Activated CD8-positive, alpha-beta memory T cell treated with anti-CD3 and anti-CD28 coated beads for 36 hours (primary cell): ENCODE data around the gene TESK2. TPM values are rescaled to one million over a fixed set of nuclear protein-coding genes. Genes with fewer than 3 reads are reported as not detected.
"Not testable (repeated sequence)": the region's sequence is repeated elsewhere in the genome, so short reads cannot be mapped to it uniquely, and the experiment has no call there.

ENCODE experiments used
- CTCF ChIA-PET: fragments of 350-600 bp; sonication (Branson Sonifier 250); formaldehyde crosslinking; loops from one replicate; lab custom pipeline; 2021; ENCODE audit warnings: antibody characterized with exemption; lab: Charles Lee
- POLR2A ChIA-PET: fragments of 350-600 bp; sonication (Branson Sonifier 250); formaldehyde crosslinking; loops from one replicate; lab custom pipeline; 2021; ENCODE audit warnings: antibody characterized with exemption; lab: Charles Lee
- total RNA-seq, 2 experiments: library from RNA; stranded (reverse); gene quantifications; one replicate each; pipeline ENCODE4 v1.2.3, GENCODE V29; 2021

TESK2 gene
- total RNA-seq, 2 experiments from 2014 or later = 2.5 to 2.9 TPM

DNA sequence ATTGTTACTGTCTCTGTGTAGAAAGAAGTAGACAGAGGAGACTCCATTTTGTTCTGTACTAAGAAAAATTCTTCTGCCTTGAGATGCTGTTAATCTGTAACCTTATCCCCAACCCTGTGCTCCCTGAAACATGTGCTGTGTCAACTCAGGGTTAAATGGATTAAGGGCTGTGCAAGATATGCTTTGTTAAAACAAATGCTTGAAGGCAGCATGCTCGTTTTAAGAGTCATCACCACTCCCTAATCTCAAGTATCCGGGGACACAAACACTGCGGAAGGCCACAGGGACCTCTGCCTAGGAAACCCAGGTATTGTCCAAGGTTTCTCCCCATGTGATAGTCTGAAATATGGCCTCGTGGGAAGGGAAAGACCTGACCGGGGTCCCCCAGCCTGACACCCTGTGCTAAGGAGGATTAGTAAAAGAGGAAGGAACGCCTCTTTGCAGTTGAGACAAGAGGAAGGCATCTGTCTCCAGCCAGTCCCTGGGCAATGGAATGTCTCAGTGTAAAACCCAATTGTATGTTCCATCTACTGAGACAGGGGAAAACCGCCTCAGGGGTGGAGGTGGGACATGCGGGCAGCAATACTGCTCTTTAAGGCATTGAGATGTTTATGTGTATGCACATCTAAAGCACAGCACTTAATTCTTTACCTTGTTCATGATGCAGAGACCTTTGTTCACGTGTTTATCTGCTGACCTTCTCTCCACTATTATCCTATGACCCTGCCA, 22.7 kb upstream of the TESK2 start:
- POLR2A ChIA-PET = not testable (repeated sequence)
- CTCF ChIA-PET = interaction anchor here (1.2 to 3.1 kb wide), 3 partner anchors 8 to 54 kb away, joined by 3 to 66 read pairs (median 8); partner anchors contain the start of gene PRDX1

DNA sequence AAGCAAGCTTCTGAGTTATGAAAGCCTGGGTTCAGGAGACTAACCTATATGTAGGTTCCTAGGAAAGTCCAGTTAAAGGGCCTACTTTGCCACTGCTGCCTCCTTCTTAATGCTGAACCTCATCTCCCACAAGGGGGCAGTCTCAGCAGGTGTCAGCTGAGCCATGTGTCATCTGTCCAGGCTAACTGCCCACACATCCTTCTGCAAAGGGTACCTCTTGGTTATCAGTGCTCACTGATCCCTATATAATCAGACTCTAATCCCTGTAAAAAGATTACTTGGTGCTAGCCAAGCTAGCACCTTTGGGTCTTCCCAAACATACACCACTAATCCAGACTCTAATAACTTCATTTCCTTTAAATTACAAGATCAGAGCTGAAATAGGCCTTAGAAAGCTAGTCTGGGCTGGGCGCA, 21.7 kb upstream of the TESK2 start:
- POLR2A ChIA-PET = interaction anchor here (0.7 to 1.8 kb wide), 6 partner anchors 8 to 164 kb away, joined by 4 to 11 read pairs (median 7); partner anchors contain the start of gene NASP
- CTCF ChIA-PET = interaction anchor here (1.1 to 3.1 kb wide), 8 partner anchors 8 to 69 kb away, joined by 3 to 66 read pairs (median 5); partner anchors contain the start of genes AKR1A1 and PRDX1

DNA sequence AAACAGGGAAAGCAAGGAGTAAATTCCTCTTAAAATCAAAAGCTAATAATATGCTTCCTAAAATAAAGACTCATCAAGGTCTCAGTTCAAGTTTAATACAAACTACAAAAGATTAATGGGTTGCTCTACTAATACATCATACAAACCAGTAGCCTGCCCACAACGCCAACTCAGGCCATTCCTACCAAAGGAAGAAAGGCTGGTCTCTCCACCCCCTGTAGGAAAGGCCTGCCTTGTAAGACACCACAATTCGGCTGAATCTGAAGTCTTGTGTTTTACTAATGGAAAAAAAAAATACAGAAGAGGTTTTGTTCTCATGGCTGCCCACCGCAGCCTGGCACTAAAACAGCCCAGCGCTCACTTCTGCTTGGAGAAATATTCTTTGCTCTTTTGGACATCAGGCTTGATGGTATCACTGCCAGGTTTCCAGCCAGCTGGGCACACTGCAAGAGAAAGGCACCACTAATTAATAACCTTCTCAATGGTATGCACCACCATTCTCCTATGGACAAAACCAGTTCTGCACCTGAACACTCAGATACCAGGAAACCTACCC, 20.1 kb upstream of the TESK2 start:
- CTCF ChIA-PET = interaction anchor here (0.6 to 3.1 kb wide), 5 partner anchors 10 to 57 kb away, joined by 3 to 66 read pairs (median 5); partner anchors contain the start of gene AKR1A1

DNA sequence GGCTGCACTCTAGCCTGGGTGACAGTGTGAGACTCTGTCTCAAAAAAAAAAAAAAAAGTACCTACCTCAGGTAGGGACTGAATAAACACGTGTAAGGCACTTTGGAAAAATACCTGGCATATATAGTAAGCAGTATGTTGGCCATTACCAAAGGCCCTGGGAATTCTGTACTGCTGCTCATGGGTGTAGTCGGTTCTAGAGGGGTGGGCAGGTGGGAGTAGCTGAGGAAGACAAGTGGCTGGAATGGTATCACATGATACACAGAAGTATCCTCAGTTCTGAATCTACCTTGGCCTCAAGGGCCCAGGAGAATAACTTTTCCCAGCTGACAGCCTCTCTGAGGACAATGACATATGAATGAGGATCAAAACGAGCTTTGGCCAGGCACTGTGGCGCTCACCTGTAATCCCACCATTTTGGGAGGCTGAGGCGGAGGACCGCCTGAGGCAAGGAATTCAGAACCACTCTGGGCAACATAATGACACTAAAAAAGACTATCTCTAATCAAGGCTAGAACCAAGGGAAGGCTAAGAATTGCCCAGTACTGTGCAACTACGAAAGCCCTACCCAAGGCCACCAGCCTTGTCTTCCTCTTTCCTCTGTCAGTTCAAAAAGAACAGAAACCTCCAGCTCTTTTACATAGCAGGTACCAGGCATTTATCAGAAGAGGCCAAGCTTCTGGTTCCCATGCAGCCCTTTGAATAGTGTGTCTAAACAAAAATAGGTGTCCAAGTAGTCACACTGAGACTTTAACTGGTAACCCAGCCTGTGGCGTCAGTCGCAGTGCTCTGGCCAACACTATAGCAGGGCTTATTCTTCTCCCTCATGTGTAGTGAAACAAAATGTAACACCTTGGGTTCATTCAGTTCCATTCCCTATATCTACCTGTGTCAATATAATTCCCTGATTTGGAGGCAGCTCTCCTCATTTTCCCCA, 19.3 kb upstream of the TESK2 start:
- POLR2A ChIA-PET = no interaction called here
- CTCF ChIA-PET = interaction anchor here (0.6 to 3.1 kb wide), 6 partner anchors 10 to 146 kb away, joined by 3 to 66 read pairs (median 4); partner anchors contain the start of gene AKR1A1

More for the DNA sequence above, 20.1 kb upstream of the TESK2 start:
- POLR2A ChIA-PET = interaction anchor here (1.8 kb wide), 1 partner anchor 73 kb away, joined by 4 read pairs; the partner anchor contains the start of gene NASP

DNA sequence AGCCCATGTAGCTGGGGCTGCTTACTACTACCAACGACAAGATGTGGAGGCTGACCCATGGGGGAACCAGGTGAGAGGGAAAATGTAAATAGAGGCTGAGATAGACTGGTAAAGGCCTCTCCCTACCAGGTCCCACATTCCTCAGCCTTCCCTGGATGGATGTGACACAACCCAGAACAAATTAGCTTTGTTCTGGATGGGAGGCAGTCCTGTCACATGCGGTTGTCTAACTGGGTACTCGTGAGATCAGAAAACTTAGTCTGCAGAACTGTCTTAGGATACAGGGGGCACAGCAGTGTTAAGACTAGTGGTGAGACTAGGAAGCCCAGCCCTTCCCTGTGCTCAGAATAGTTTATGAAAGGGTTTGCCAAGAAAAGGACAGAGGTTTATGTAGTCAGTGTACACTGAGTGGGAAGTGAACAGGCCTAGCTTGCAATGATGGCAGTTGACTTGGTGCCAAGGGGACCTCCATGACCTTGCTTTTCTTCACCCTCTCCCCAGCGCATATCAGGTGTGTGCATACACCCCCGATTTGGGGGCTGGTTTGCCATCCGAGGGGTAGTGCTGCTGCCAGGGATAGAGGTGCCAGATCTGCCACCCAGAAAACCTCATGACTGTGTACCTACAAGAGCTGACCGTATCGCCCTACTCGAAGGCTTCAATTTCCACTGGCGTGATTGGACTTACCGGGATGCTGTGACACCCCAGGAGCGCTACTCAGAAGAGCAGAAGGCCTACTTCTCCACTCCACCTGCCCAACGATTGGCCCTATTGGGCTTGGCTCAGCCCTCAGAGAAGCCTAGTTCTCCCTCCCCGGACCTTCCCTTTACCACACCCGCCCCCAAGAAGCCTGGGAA, 17.6 kb upstream of the TESK2 start:
- POLR2A ChIA-PET = no interaction called here
- CTCF ChIA-PET = no interaction called here

DNA sequence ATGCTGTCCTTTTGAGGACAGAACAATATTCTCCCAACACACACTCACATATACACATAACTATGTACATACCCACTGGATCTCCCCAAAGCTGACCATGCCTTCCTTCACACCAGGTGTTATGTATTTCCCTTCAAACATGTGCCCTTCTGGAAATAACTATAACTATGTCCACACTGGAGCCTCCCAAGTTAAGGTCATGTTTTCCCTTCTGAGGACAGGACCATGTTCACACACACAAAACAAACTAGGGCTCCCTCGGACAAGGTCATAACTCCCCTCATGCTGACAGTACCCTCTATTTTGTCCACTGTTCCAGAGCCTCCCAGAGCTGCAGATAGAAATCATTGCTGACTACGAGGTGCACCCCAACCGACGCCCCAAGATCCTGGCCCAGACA, 16.9 kb upstream of the TESK2 start:
- ChIA-PET POLR2A (no interaction called here), CTCF (interaction anchor here (1.1 kb wide), 1 partner anchor 16 kb away, joined by 6 read pairs; no protein-coding TSS in a partner anchor)

DNA sequence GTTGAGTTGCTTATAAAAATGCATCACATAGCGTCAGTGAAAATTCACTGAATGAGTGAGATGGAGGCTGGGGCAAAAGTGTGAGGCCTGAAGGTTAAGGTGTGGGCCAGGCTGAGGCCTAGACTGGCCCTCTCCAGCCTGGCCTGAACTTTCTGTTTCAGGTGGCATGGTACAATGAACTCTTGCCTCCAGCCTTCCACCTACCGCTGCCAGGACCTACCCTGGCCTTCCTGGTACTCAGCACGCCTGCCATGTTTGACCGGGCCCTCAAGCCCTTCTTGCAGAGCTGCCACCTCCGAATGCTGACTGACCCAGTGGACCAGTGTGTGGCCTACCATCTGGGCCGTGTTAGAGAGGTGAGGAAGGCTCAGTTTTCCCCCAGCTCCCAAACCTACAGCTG, 16.2 kb upstream of the TESK2 start:
- ChIA-PET POLR2A (no interaction called here), CTCF (interaction anchor here (1.1 kb wide), 1 partner anchor 15 kb away, joined by 6 read pairs; no protein-coding TSS in a partner anchor)

DNA sequence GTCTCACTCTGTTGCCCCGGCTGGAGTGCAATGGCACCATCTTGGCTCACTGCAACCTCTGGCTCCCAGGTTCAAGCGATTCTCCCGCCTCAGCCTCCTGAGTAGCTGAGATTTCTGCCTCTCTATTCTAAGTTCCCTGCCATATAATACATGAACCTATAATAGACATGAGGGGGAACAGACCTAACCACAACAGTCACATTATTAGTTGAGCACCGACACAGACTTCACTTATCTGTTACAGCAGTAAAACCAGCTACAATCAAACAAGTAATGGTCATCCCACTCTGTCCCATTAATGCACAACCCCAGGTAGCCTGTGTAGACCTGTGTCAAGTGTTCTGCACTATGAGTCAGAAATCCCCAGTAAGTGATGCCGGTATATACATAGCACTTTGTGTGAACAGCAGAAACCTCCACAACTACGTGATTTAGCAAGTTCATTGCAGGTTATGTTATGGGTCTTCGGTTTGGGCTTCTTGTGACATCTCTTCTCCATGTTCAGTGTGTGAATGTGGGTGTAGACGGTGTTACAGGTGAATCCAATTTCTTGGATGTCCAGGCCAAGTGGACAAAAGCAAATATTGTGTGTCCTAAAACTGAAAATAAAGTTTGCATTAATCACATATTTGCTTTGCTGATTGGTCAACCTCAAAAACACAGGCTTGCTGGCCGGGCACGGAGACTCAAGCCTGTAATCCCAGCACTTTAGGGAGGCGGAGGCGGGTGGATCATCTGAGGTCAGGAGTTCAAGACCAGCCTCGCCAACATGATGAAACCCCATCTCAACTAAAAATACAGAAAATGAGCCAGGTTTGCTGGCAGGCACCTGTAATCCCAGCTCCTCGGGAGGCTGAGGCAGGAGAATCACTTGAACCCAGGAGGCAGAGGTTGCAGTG, 12.7 kb upstream of the TESK2 start:
- CTCF ChIA-PET = no interaction called here

DNA sequence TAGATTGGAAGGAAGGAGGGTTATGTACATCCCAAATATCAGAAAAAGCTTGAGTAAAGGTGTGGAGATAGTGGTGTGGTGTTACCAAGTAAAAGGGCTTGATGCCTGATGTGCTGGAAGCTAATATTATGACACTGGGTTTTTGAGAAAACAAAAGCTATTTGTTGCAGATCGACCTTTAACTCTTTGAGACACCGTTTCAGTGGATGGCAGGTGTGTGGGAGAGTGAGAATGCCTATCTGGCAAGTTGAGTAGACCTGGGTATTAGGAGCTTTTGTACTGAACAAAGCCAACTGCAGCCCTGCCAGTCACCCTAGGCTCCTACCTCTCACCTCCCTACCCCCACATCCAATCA, 10.5 kb upstream of the TESK2 start:
- CTCF ChIA-PET = interaction anchor here (0.6 to 1.3 kb wide), 4 partner anchors 8 to 789 kb away, joined by 3 to 8 read pairs (median 4); no protein-coding TSS in a partner anchor

More for the DNA sequence above, 12.7 kb upstream of the TESK2 start:
- POLR2A ChIA-PET = interaction anchor here (0.6 kb wide), 1 partner anchor 13 kb away, joined by 8 read pairs; no protein-coding TSS in a partner anchor

DNA sequence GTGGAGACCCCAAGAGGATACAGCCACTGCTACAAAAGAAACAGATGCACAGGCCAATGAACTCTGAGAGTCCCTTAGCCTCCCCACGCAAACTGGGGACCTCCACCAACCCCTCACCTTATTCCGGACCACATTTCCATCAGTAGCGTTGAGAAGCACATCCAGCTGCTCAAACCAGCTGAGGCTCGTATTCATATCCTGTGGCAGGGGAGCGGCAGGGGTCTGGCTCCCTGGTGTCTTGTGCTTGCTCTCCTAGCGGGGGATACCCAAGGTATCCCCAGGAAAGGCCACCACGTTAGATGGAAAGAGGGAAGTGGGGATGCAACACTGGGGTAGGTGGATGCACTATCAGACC, 8.4 kb upstream of the TESK2 start:
- ChIA-PET POLR2A (interaction anchor here (0.8 to 2.9 kb wide), 4 partner anchors 22 to 159 kb away, joined by 3 to 22 read pairs (median 12); partner anchors contain the start of genes AKR1A1, MUTYH, NASP and PRDX1), CTCF (interaction anchor here (1.1 to 1.6 kb wide), 4 partner anchors 45 to 196 kb away, joined by 3 to 7 read pairs (median 5); no protein-coding TSS in a partner anchor)

More for the DNA sequence above, 10.5 kb upstream of the TESK2 start:
- POLR2A ChIA-PET = interaction anchor here (1.3 to 2.9 kb wide), 3 partner anchors 11 to 153 kb away, joined by 4 to 20 read pairs (median 5); partner anchors contain the start of gene PRDX1

DNA sequence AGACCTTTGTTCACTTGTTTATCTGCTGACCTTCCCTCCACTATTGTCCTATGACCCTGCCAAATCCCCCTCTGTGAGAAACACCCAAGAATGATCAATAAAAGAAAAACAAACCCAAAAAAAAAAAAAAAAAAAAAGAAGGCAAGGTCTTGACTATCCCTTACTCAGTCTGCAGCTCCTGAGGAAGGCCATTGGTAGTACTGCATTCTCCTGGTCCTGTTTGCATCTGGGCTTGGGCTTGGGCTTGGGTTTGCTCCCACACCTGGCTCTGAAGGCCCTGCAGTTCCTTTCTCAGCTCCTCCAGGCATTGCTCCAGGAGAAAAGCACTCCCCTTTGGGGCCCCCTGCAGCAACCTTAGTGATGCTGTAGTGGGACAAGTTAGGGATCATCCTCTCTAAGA, 7.3 kb upstream of the TESK2 start:
- ChIA-PET CTCF (no interaction called here), POLR2A (no interaction called here)

DNA sequence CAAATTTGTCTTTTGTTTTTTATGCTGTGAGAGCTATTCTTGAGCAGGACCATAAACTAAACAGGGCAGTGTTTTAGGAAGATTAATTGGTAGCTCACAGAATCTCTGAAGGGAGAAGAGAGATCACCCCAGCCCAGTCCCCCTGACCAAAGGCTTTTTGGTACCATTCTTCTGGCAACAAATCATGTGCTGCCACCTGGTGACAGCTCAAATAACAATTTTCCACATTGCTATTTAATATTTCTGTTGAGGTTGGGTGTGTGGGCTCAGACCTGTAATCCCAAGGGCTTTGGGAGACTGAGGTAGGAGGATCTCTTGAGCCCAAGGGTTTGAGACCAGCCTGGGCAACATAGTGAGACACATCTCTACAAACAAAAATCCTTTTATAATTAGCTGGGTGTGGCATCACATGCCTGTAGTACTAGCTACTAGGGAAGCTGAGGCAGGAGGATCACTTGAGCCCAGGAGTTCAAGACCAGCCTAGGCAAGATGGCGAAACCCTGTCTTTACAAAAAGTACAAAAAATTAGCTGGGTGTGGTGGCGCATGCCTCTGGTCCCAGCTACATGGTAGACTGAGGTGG, 2.2 kb upstream of the TESK2 start:
- POLR2A ChIA-PET = interaction anchor here (0.6 to 1.0 kb wide), 2 partner anchors 152 to 153 kb away, joined by 3 to 4 read pairs; partner anchors contain the start of gene TOE1
- CTCF ChIA-PET = interaction anchor here (0.7 to 4.8 kb wide), 16 partner anchors 8 to 479 kb away, joined by 3 to 41 read pairs (median 3); partner anchors contain the start of genes MUTYH and TOE1

DNA sequence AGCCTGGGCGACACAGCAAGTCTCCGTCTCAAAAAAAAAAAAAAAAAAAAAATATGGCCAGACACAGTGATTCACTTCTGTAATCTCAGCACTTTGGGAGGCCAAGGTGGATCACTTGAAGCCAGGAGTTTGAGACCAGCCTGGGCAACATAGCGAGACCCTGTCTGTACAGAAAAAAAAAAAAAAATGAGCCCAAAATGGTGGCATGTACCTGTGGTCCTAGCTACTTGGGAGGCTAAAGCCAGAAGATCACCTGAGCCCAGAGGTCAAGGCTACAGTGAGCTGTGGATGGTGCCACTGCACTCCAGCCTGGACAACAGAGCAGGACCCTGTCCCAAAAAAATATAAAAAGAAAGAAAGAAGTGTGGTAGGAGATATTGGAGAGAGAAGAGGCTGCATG, 1.7 kb upstream of the TESK2 start:
- CTCF ChIA-PET = interaction anchor here (0.7 to 4.8 kb wide), 20 partner anchors 9 to 682 kb away, joined by 3 to 41 read pairs (median 4); partner anchors contain the start of genes MUTYH, PRDX1 and TOE1
- POLR2A ChIA-PET = interaction anchor here (0.6 to 1.7 kb wide), 4 partner anchors 42 to 153 kb away, joined by 3 to 4 read pairs (median 4); partner anchors contain the start of gene TOE1

DNA sequence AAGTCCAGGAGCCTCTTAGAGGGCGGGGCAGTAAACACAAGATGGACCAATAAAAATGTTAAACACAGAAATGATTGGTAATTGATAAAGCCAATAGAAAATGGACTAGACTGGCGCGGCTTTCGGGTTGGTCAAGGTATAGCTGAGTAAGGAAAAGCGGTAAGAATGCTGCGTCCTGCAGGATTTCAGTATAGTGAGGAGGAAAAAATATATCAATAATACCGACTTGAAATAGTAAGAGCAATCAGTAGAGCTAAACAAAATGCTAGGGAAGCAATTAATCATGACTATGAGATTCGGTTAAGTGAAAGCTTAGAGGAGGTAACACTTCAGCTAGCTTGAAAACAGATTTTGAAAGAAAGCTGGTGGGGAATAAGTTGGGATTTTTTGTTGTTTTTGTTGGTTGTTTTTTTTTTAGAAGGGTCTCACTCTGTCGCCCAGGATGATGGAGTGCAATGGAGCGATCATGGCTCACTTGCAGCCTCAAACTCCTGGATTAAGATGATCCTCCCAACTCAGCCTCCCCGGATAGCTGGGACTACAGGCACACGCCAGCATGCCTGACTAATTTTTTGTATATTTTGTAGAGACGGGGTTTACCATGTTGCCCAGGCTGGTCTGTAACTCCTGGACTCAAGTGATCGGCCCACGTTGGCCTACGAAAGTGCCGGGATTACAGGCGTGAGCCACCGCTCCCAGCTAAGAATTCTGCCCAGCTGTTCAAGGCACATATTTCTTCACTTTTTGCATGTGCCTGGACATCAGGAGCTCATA, 711 bp upstream of the TESK2 start:
- CTCF ChIA-PET = interaction anchor here (0.6 to 4.8 kb wide), 10 partner anchors 16 to 761 kb away, joined by 3 to 41 read pairs (median 4); partner anchors contain the start of genes MUTYH, PRDX1, RNU5D-1 and TOE1
- POLR2A ChIA-PET = interaction anchor here (0.6 to 1.7 kb wide), 7 partner anchors 8 to 152 kb away, joined by 3 to 5 read pairs (median 4); partner anchors contain the start of genes CCDC163, MMACHC, NASP and PRDX1
